Pancreas (tissue), 10 donors: Measurements from ENCODE around the gene GLTPD2. TPM values are rescaled to one million over a fixed set of nuclear protein-coding genes. Genes with fewer than 3 reads are reported as not detected.

Experiments used
- ATAC-seq, 4 donors: fragments of 200-7000 bp; cut with Tn5 transposase; one replicate each; pipeline versions ENCODE4 v1.8.0 to v1.9.1; 2020; ENCODE audit warnings: mild to moderate bottlenecking in 4 of 4, moderate library complexity in 4 of 4
- DNase-seq, 6 donors: peaks; one replicate each; pipeline ENCODE4 v3.0.0-alpha.2; 2020
- FAIRE-seq: peaks from 2 replicates; lab custom pipeline; 2012; peaks lifted over from hg19 to GRCh38; lab: Jason Lieb, UNC
- H3K27ac ChIP-seq, 4 donors: fragments of 200-600 bp; sonication (generic); 1 replicate in 3 of 4; 2 replicates in 1 of 4; pipeline versions ENCODE4 v1.5.0 to v1.8.0; 2020
- H3K27me3 ChIP-seq, 4 donors: fragments of 200-600 bp; one replicate each; pipeline ENCODE4 v1.8.0; 2021
- H3K36me3 ChIP-seq, 3 donors: fragments of 200-600 bp; sonication (generic) in 1 of 3; one replicate each; pipeline versions ENCODE4 v1.5.0 to v1.8.0; 2020 to 2021
- H3K4me1 ChIP-seq, 3 donors: fragments of 200-600 bp; one replicate each; pipeline ENCODE4 v1.8.0; 2021
- H3K4me3 ChIP-seq, 4 donors: fragments of 200-600 bp; sonication (generic) in 2 of 4; one replicate each; pipeline versions ENCODE4 v1.5.0 to v1.8.0; 2020 to 2021
- H3K9me3 ChIP-seq, 4 donors: fragments of 200-600 bp; one replicate each; pipeline ENCODE4 v1.8.0; 2021
- CTCF ChIP-seq, 4 donors: fragments of 200-600 bp; sonication (generic) in 3 of 4; IDR thresholded peaks; one replicate each; pipeline versions ENCODE4 v1.5.0 to v1.8.0; 2021; ENCODE audit warnings: antibody characterized with exemption in 4 of 4
- WGBS, 2 donors: extraction: QIAGEN DNeasy Blood & Tissue Kit; methylation state at CpG; one replicate each; pipeline ENCODE4 v1.1.7; 2013; 5-methylcytosine and 5-hydroxymethylcytosine counted together
- intact Hi-C, 3 donors: fragments of 100-400 bp; cut with DNase I; formaldehyde crosslinking; loops; one replicate each; pipeline versions ENCODE4 v1.11.1 to v1.14.2; 2022
- polyA plus RNA-seq, 2 donors: library from polyadenylated mRNA; stranded (reverse); fragments of 200-250 nt; gene quantifications; one replicate each; pipeline ENCODE4 v1.2.3, GENCODE V29; 2013
- total RNA-seq, 6 donors: library from RNA; stranded (reverse); fragmentation: NEBNext Ultra II Directional in 4 of 6; extraction: Animal tissue kit (Norgen Biotek cat#: 25700) in 4 of 6; gene quantifications; one replicate each; pipeline versions ENCODE4 v1.2.1 to v1.2.4, GENCODE V29; 2021 to 2023
- donor health status: healthy with polysubstance abuse.
- donor health status: DM: no; HTN: no; CAD: no; lungs with moderate emphysema.
- donor health status: DM: no; HTN: no; CAD: no.
- donor health status: control.
- donor health status: control.
- donor health status: Bipolar disorder and iron deficiency.
- donor health status: DM: yes; HTN: yes; CAD: no.
- donor health status: DM: no; HTN: no; CAD: no.
- donor health status: DM: no; HTN: no; CAD: no.
- donor health status: DM: yes; HTN: yes; CAD: no.

GLTPD2 gene
- total RNA-seq (under 1 TPM in 1 of 6 donors, not detected in 5; 0.39 TPM), polyA plus RNA-seq (under 1 TPM in 1 of 2 donors, not detected in 1; 0.23 TPM)

DNA sequence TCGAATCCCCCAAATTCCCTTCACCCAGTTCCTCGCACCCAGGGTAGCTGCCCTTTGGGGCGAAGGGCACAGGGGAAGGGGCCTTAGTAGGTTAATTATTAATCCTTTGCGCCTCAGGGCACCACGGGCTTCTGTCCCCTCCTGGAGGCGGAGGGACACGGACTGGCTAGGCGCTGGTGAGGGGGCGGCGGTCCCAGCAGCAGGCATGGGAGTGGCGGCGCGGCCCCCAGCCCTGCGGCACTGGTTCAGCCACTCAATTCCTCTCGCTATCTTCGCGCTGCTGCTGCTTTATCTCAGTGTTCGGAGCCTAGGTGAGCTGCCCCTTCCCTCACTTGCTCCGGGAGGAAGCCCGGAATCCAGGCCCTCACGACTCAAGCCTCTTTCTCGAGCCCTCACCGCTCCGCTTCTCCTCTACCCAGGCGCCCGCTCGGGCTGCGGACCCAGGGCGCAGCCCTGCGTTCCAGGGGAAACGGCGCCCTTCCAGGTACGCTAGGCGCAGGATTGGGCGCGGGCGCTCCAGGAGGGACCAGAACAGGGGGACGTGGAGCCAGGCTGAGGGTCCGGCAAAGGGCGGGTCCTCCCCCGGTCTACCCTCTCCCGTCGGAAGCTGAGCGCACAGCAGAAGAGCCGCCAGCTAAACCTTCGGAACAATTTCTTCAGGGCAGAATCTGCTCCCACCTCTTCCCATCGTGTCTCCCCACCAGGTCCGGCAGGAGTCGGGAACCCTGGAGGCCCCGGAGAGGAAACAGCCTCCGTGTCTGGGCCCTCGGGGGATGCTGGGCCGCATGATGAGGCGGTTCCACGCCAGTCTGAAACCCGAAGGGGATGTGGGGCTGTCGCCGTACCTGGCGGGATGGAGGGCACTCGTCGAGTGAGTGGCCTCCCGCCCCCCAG, at the start of gene GLTPD2:
Gene GLTPD2 (plus strand): TSS at position 158 of the 894 bp plus-strand sequence. CDS start 48 bp downstream, at position 206.
- WGBS, 2 donors, result 17 to 19% methylated on average over 59 to 62 of the region's 62 CpGs
- peak within 1 kb of the TSS; percentile 53 to 71 (median 58) for H3K4me3 ChIP-seq
- H3K4me1 ChIP-seq, result peaks cover 0 to 20% (median 4%) of the 10 kb centered on the region in 3 donors
- H3K9me3 ChIP-seq, result no peaks in the 10 kb centered on the region
- FAIRE-seq (no peak), DNase-seq (peak in 3 of 6 donors; percentile 42 to 78 (median 65)), ATAC-seq (peak in 3 of 4 donors; percentile 0 to 3 (median 3))
- intact Hi-C loops, result loop anchor here in 2 of 3 donors (5.0 to 10.0 kb wide), 3 partner anchors 54 to 98 kb away; partner anchors contain the start of genes CXCL16 (in 1 of the 2), MED11 (in 1 of the 2) and ZMYND15 (in 1 of the 2)
- no peak for TF ChIP-seq CTCF (IDR thresholded peaks at IDR 0.05)
- no peaks in the 10 kb centered on the region for H3K36me3 ChIP-seq
- peak within 1 kb of the TSS; percentile 93 to 98 (median 98) for H3K27ac ChIP-seq
- H3K27me3 ChIP-seq, result peaks cover 0 to 3% (median 0%) of the 10 kb centered on the region in 4 donors

DNA sequence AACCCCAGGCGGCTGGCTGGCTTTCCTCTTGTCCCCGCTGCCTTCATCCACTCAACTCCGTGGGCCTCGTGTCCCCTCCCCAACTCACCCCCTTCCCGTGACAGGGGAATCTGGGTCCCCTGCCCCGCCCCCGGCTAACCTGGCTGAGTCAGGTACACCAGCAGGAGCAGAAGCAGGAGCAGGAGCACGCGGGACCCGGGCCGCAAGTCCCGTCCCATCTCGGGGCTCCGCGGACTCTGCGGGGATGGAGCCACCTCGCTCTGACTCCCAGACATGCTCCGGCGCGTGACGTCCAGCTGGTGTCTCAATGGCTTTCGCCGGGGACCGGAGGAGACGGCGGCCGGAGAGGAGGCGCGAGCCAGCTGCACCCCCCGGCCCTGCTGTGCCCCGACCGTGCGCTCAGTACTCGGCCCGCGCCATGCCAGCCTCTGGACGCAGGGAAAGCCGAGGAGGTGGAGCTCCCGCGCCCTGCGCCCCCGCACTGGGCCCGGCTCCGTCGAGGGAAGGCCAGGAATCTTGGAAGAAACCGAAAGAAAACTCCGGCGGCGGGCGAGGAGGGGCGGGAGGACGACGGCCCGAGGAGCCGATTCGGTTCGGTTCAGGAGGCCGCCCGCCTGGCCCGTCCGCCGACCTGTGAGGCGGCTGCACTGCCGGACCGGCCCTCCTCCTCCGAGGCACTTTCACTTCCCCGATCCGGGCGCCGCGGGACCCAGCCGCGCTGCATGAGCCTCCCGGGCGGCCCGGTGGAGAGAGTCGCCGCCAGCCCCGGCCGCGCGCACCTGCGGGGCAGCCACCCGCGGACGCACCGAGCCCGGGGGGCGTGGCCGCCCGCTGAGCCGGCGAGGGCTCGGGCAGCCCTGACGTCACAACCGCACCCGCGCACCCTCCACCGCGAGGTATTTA, 49.4 kb upstream of the GLTPD2 start, which contains the start of the genes CXCL16 and ZMYND15:
Gene CXCL16 (minus strand): TSS at position 807 of the 903 bp plus-strand sequence. CDS start 589 bp downstream, at position 218.
Gene ZMYND15 (plus strand): TSS at position 712 of the 903 bp plus-strand sequence. CDS start 716 bp downstream, outside the sequence.
- FAIRE-seq (no peak), DNase-seq (peak in 5 of 6 donors; percentile 44 to 85 (median 71)), ATAC-seq (peak; percentile 74 to 81 (median 79))
- intact Hi-C loops, result loop anchor here in 1 of 3 donors (10.0 kb wide), 2 partner anchors 45 to 155 kb away; partner anchors contain the start of genes C17orf107, GLTPD2 and VMO1
- Histone ChIP-seq H3K9me3 (no peaks in the 10 kb centered on the region), H3K4me1 (peaks cover 0 to 6% (median 0%) of the 10 kb centered on the region in 3 donors), H3K27me3 (no peaks in the 10 kb centered on the region), H3K27ac (peak within 1 kb of the TSS; percentile 50 to 77 (median 69)), H3K36me3 (no peaks in the 10 kb centered on the region), H3K4me3 (peak within 1 kb of the TSS; percentile 65 to 89 (median 80))
- 0% methylated on average over 97 to 100 of the region's 100 CpGs for WGBS, 2 donors
- TF ChIP-seq CTCF (IDR thresholded peaks at IDR 0.05), result no peak

DNA sequence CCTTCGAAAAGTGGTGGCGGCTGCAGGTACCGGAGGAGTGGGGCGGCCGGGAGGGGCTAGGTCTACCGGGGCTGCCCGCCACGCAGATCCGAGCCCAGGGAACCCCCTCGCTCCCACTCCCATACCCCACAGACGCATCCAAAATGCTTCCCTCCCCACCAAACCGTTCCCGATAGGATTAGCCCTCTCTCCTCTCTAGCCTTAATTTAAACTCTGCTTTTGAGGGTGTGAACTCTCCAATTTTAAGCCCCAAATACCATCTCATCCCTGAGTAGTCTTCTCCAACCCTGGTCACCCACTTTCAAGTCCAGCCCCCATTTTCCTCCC, 48.8 kb upstream of the GLTPD2 start:
- ATAC-seq (no peak), FAIRE-seq (no peak), DNase-seq (no peak)
- TF ChIP-seq CTCF (IDR thresholded peaks at IDR 0.05), result no peak
- Histone ChIP-seq H3K27me3 (peaks cover 0 to 4% (median 0%) of the 10 kb centered on the region in 4 donors), H3K36me3 (no peaks in the 10 kb centered on the region), H3K4me3 (peak overlapping the region; percentile 65 to 89 (median 80)), H3K4me1 (peaks cover 0 to 6% (median 0%) of the 10 kb centered on the region in 3 donors), H3K9me3 (no peaks in the 10 kb centered on the region), H3K27ac (peak overlapping the region in 3 of 4 donors; percentile 50 to 77 (median 76))
- 13% methylated on average over 13 of the region's 13 CpGs for WGBS, 2 donors
- intact Hi-C loops, result no loop called here

GRCh38 chr17:4740584-4740983, 48.2 kb upstream of the GLTPD2 start:
- Histone ChIP-seq H3K4me3 (no peak overlapping the region), H3K9me3 (no peaks in the 10 kb centered on the region), H3K4me1 (peaks cover 0 to 6% (median 0%) of the 10 kb centered on the region in 3 donors), H3K36me3 (no peaks in the 10 kb centered on the region), H3K27ac (no peak overlapping the region), H3K27me3 (peaks cover 0 to 7% (median 0%) of the 10 kb centered on the region in 4 donors)
- intact Hi-C loops, result no loop called here
- 96 to 99% methylated on average over 8 of the region's 8 CpGs for WGBS, 2 donors
- TF ChIP-seq CTCF (IDR thresholded peaks at IDR 0.05), result no peak
- FAIRE-seq (no peak), ATAC-seq (no peak), DNase-seq (no peak)
